Measurements from ENCODE around the gene HAO1.

Gene HAO1

GRCh38 chr20:7926767-7927166 lies 13.5 kb downstream of the HAO1 start:
- H3K27me3 ChIP-seq (replicated peaks; ENCODE audit: insufficient read depth, low read length) = no peaks in the 10 kb centered on the region
- no peaks in the 10 kb centered on the region for H3K4me1 ChIP-seq (ENCODE audit: low read length)
- no peak overlapping the region; the same call in 1 of the 2 replicates for H2AFZ ChIP-seq (ENCODE audit: low read length)
- H3F3A ChIP-seq (ENCODE audit: insufficient read depth, low read length) = no peaks in the 10 kb centered on the region
- no peak overlapping the region for H3K9ac ChIP-seq (ENCODE audit: low read length)
- H3K79me2 ChIP-seq (ENCODE audit: low read length) = no peaks in the 10 kb centered on the region
- no peak overlapping the region for H3K27ac ChIP-seq (ENCODE audit: low read length)
- H3K9me3 ChIP-seq (replicated peaks; ENCODE audit: insufficient read depth, low read length) = no peaks in the 10 kb centered on the region
- H3K36me3 ChIP-seq (replicated peaks; ENCODE audit: insufficient read depth, low read length) = no peaks in the 10 kb centered on the region
- no peak overlapping the region for H3K4me3 ChIP-seq (ENCODE audit: low read length)
- no peaks in the 10 kb centered on the region for H4K20me1 ChIP-seq (ENCODE audit: insufficient read depth, low read length)
- H3K4me2 ChIP-seq (ENCODE audit: low read depth, low read length) = no peak overlapping the region
- TF ChIP-seq EZH2phosphoT487 (IDR thresholded peaks at IDR 0.05; ENCODE audit: low read length) (no peak), EZH2 (optimal IDR thresholded peaks at IDR 0.05; ENCODE audit: low read depth, low read length) (no peak)
- TF ChIP-seq, protein P1, sequence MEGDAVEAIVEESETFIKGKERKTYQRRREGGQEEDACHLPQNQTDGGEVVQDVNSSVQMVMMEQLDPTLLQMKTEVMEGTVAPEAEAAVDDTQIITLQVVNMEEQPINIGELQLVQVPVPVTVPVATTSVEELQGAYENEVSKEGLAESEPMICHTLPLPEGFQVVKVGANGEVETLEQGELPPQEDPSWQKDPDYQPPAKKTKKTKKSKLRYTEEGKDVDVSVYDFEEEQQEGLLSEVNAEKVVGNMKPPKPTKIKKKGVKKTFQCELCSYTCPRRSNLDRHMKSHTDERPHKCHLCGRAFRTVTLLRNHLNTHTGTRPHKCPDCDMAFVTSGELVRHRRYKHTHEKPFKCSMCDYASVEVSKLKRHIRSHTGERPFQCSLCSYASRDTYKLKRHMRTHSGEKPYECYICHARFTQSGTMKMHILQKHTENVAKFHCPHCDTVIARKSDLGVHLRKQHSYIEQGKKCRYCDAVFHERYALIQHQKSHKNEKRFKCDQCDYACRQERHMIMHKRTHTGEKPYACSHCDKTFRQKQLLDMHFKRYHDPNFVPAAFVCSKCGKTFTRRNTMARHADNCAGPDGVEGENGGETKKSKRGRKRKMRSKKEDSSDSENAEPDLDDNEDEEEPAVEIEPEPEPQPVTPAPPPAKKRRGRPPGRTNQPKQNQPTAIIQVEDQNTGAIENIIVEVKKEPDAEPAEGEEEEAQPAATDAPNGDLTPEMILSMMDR (IDR thresholded peaks at IDR 0.05; ENCODE audit: low read length) = peak; percentile 58
- peak; percentile 41 for DNase-seq
- no peaks in the 10 kb centered on the region for H3K9me2 ChIP-seq (replicated peaks; ENCODE audit: insufficient read depth, low read length)

DNA sequence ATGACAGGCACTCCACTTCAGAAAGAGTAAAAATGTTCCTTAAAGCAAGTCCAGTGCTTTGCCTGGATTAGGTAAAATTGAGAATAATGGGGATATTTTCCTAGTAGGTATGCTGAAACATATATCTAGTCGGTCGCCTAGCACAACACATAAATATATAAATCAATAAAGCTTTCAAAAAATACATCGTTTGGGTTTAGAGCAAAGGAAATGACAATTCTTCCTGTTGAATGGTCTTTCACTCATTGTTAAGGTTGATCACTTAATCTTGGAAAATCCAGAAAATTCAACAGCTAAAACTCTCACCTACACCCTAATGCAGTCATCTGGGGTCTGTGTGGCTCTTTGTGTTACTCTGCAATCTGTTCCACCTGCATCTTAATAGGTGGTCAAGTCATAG lies 13.9 kb downstream of the HAO1 start:
- Histone ChIP-seq H3K36me3 (replicated peaks; ENCODE audit: insufficient read depth, low read length) (no peaks in the 10 kb centered on the region), H3K79me2 (ENCODE audit: low read length) (no peaks in the 10 kb centered on the region), H3K9ac (ENCODE audit: low read length) (no peak overlapping the region), H3K4me2 (ENCODE audit: low read depth, low read length) (no peak overlapping the region), H3F3A (ENCODE audit: insufficient read depth, low read length) (no peaks in the 10 kb centered on the region), H3K9me2 (replicated peaks; ENCODE audit: insufficient read depth, low read length) (no peaks in the 10 kb centered on the region), H3K27ac (ENCODE audit: low read length) (no peak overlapping the region), H3K27me3 (replicated peaks; ENCODE audit: insufficient read depth, low read length) (no peaks in the 10 kb centered on the region), H3K4me3 (ENCODE audit: low read length) (no peak overlapping the region), H4K20me1 (ENCODE audit: insufficient read depth, low read length) (no peaks in the 10 kb centered on the region), H3K9me3 (replicated peaks; ENCODE audit: insufficient read depth, low read length) (no peaks in the 10 kb centered on the region), H3K4me1 (ENCODE audit: low read length) (no peaks in the 10 kb centered on the region), H2AFZ (ENCODE audit: low read length) (no peak overlapping the region; the same call in 1 of the 2 replicates)
- no peak for DNase-seq
- TF ChIP-seq EZH2 (optimal IDR thresholded peaks at IDR 0.05; ENCODE audit: low read depth, low read length) (no peak), EZH2phosphoT487 (IDR thresholded peaks at IDR 0.05; ENCODE audit: low read length) (no peak)
- TF ChIP-seq, protein P1 (IDR thresholded peaks at IDR 0.05; ENCODE audit: low read length) = no peak

GRCh38 chr20:7924692-7925091 lies 15.6 kb downstream of the HAO1 start:
- no peak overlapping the region for H2AFZ ChIP-seq (ENCODE audit: low read length)
- no peaks in the 10 kb centered on the region for H3K27me3 ChIP-seq (replicated peaks; ENCODE audit: insufficient read depth, low read length)
- DNase-seq = no peak
- no peaks in the 10 kb centered on the region for H3K9me2 ChIP-seq (replicated peaks; ENCODE audit: insufficient read depth, low read length)
- H3F3A ChIP-seq (ENCODE audit: insufficient read depth, low read length) = no peaks in the 10 kb centered on the region
- H3K9ac ChIP-seq (ENCODE audit: low read length) = no peak overlapping the region
- H3K4me2 ChIP-seq (ENCODE audit: low read depth, low read length) = no peak overlapping the region
- no peaks in the 10 kb centered on the region for H3K36me3 ChIP-seq (replicated peaks; ENCODE audit: insufficient read depth, low read length)
- H3K4me3 ChIP-seq (ENCODE audit: low read length) = no peak overlapping the region
- TF ChIP-seq EZH2 (optimal IDR thresholded peaks at IDR 0.05; ENCODE audit: low read depth, low read length) = no peak
- TF ChIP-seq, protein P1 (IDR thresholded peaks at IDR 0.05; ENCODE audit: low read length) = no peak
- no peak for TF ChIP-seq EZH2phosphoT487 (IDR thresholded peaks at IDR 0.05; ENCODE audit: low read length)
- no peak overlapping the region for H3K27ac ChIP-seq (ENCODE audit: low read length)
- H3K79me2 ChIP-seq (ENCODE audit: low read length) = no peaks in the 10 kb centered on the region
- H4K20me1 ChIP-seq (ENCODE audit: insufficient read depth, low read length) = no peaks in the 10 kb centered on the region
- H3K4me1 ChIP-seq (ENCODE audit: low read length) = no peaks in the 10 kb centered on the region
- no peaks in the 10 kb centered on the region for H3K9me3 ChIP-seq (replicated peaks; ENCODE audit: insufficient read depth, low read length)

Data from MM.1S (cell line).